ENCODE measurements around the gene MRGPRG. TPM values are rescaled to one million over a fixed set of nuclear protein-coding genes. Genes with fewer than 3 reads are reported as not detected.

The MRGPRG gene
- total RNA-seq, 1 experiment from 2014 or later = not detected

- TF ChIP-seq, protein P1, sequence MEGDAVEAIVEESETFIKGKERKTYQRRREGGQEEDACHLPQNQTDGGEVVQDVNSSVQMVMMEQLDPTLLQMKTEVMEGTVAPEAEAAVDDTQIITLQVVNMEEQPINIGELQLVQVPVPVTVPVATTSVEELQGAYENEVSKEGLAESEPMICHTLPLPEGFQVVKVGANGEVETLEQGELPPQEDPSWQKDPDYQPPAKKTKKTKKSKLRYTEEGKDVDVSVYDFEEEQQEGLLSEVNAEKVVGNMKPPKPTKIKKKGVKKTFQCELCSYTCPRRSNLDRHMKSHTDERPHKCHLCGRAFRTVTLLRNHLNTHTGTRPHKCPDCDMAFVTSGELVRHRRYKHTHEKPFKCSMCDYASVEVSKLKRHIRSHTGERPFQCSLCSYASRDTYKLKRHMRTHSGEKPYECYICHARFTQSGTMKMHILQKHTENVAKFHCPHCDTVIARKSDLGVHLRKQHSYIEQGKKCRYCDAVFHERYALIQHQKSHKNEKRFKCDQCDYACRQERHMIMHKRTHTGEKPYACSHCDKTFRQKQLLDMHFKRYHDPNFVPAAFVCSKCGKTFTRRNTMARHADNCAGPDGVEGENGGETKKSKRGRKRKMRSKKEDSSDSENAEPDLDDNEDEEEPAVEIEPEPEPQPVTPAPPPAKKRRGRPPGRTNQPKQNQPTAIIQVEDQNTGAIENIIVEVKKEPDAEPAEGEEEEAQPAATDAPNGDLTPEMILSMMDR (IDR thresholded peaks at IDR 0.05) = no peak
- TF ChIP-seq, protein P2, sequence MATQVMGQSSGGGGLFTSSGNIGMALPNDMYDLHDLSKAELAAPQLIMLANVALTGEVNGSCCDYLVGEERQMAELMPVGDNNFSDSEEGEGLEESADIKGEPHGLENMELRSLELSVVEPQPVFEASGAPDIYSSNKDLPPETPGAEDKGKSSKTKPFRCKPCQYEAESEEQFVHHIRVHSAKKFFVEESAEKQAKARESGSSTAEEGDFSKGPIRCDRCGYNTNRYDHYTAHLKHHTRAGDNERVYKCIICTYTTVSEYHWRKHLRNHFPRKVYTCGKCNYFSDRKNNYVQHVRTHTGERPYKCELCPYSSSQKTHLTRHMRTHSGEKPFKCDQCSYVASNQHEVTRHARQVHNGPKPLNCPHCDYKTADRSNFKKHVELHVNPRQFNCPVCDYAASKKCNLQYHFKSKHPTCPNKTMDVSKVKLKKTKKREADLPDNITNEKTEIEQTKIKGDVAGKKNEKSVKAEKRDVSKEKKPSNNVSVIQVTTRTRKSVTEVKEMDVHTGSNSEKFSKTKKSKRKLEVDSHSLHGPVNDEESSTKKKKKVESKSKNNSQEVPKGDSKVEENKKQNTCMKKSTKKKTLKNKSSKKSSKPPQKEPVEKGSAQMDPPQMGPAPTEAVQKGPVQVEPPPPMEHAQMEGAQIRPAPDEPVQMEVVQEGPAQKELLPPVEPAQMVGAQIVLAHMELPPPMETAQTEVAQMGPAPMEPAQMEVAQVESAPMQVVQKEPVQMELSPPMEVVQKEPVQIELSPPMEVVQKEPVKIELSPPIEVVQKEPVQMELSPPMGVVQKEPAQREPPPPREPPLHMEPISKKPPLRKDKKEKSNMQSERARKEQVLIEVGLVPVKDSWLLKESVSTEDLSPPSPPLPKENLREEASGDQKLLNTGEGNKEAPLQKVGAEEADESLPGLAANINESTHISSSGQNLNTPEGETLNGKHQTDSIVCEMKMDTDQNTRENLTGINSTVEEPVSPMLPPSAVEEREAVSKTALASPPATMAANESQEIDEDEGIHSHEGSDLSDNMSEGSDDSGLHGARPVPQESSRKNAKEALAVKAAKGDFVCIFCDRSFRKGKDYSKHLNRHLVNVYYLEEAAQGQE (IDR thresholded peaks at IDR 0.05; ENCODE audit: insufficient read depth in 1 of 2, low read depth in 2 of 2, low read length in 1 of 2) = no peak
- TF ChIP-seq TCF7L2 (IDR thresholded peaks at IDR 0.05; ENCODE audit: low read depth, low read length) = no peak
- TF ChIP-seq SIN3A (IDR thresholded peaks at IDR 0.05; ENCODE audit: borderline replicate concordance, insufficient read depth, low read depth, low read length) = no peak
- no peak for TF ChIP-seq POLR2AphosphoS5 (IDR thresholded peaks at IDR 0.05; ENCODE audit: low read depth, low read length)
- H3K36me3 ChIP-seq (ENCODE audit: control insufficient read depth, insufficient read depth, low read length) = no peaks in the 10 kb centered on the region
- in situ Hi-C loops (cut with HindIII; ENCODE audit: low pct_unique_long_range_greater_than_20kb, low sequenced_read_pairs) = no loop called here
- intact Hi-C loops (cut with micrococcal nuclease; ENCODE audit: unreplicated experiment) = no loop called here
- H3K4me1 ChIP-seq (ENCODE audit: control insufficient read depth, insufficient read depth, low read length) = peaks cover under 1% of the 10 kb centered on the region; the same call in 1 of the 2 replicates
- BruUV-seq (replicated peaks) = no TSS peak
- H3K4me3 ChIP-seq (ENCODE audit: low read depth in 2 of 2, low read length in 2 of 2) = no peak overlapping the region
- DNase-seq (ENCODE audit: low read depth, low spot score) (no peak), ATAC-seq (no peak)
- peaks cover 10% of the 10 kb centered on the region for H3K27me3 ChIP-seq (ENCODE audit: control insufficient read depth, insufficient read depth, low read length)
- ChIA-PET POLR2A (interaction anchor here (1.0 kb wide), 1 partner anchor 9 kb away, joined by 3 read pairs; no protein-coding TSS in a partner anchor), CTCF (no interaction called here)
- no peaks in the 10 kb centered on the region for H3K9me3 ChIP-seq (ENCODE audit: control insufficient read depth, insufficient read depth, low read depth, low read length)
- H3K27ac ChIP-seq (ENCODE audit: low read length) = no peak overlapping the region
These were observed 18.5 kb upstream of the MRGPRG start for GRCh38 chr11:3237119-3237518.

DNA sequence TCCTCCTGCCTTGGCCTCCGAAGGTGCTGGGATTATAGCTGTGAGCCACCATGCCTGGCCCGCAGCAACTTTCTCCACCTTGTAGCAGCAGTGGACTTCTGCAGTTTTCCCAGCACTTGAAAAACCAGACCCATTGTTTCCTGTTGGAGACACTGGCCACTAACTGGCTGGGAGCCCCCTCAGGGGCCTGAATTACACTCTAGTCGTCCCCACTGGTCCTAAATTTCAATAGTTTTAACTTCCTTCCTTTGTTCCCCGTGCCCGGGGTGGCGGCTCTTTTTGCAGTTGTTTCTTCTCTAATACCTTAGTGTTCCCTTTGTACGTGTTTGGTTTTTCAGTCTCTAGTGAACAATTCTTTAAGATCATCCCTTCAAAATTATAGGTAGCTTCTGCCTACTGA lies 16.2 kb upstream of the MRGPRG start:
- H3K4me1 ChIP-seq (ENCODE audit: control insufficient read depth, insufficient read depth, low read length) = peaks cover 5% of the 10 kb centered on the region
- no peak for DNase-seq (ENCODE audit: low read depth, low spot score)
- BruUV-seq (replicated peaks) = no TSS peak
- H3K9me3 ChIP-seq (ENCODE audit: control insufficient read depth, insufficient read depth, low read depth, low read length) = no peaks in the 10 kb centered on the region
- CTCF ChIA-PET = no interaction called here
- TF ChIP-seq, protein P1 (IDR thresholded peaks at IDR 0.05) = no peak
- TF ChIP-seq POLR2AphosphoS5 (IDR thresholded peaks at IDR 0.05; ENCODE audit: low read depth, low read length) (no peak), SIN3A (IDR thresholded peaks at IDR 0.05; ENCODE audit: borderline replicate concordance, insufficient read depth, low read depth, low read length) (no peak), TCF7L2 (IDR thresholded peaks at IDR 0.05; ENCODE audit: low read depth, low read length) (no peak)
- TF ChIP-seq, protein P2 (IDR thresholded peaks at IDR 0.05; ENCODE audit: insufficient read depth in 1 of 2, low read depth in 2 of 2, low read length in 1 of 2) = no peak
- peaks cover 9% of the 10 kb centered on the region for H3K27me3 ChIP-seq (ENCODE audit: control insufficient read depth, insufficient read depth, low read length)
- POLR2A ChIA-PET = interaction anchor here (0.6 kb wide), 1 partner anchor 94 kb away, joined by 4 read pairs; no protein-coding TSS in a partner anchor
- in situ Hi-C loops (cut with HindIII; ENCODE audit: low pct_unique_long_range_greater_than_20kb, low sequenced_read_pairs) (no loop called here), intact Hi-C loops (cut with micrococcal nuclease; ENCODE audit: unreplicated experiment) (no loop called here)
- no peak for ATAC-seq
- H3K36me3 ChIP-seq (ENCODE audit: control insufficient read depth, insufficient read depth, low read length) = no peaks in the 10 kb centered on the region
- H3K4me3 ChIP-seq (ENCODE audit: low read depth in 2 of 2, low read length in 2 of 2) = no peak overlapping the region
- no peak overlapping the region for H3K27ac ChIP-seq (ENCODE audit: low read length)

Measured in Panc1 (cell line).